Suppressor macrophage treated with lipopolysaccharide for 4 hours (primary cell): ENCODE measurements around the gene SOX13.

Experiments
- DNase-seq: peaks from one replicate; pipeline ENCODE4 v3.0.0-alpha.2; 2020

The SOX13 gene

DNA sequence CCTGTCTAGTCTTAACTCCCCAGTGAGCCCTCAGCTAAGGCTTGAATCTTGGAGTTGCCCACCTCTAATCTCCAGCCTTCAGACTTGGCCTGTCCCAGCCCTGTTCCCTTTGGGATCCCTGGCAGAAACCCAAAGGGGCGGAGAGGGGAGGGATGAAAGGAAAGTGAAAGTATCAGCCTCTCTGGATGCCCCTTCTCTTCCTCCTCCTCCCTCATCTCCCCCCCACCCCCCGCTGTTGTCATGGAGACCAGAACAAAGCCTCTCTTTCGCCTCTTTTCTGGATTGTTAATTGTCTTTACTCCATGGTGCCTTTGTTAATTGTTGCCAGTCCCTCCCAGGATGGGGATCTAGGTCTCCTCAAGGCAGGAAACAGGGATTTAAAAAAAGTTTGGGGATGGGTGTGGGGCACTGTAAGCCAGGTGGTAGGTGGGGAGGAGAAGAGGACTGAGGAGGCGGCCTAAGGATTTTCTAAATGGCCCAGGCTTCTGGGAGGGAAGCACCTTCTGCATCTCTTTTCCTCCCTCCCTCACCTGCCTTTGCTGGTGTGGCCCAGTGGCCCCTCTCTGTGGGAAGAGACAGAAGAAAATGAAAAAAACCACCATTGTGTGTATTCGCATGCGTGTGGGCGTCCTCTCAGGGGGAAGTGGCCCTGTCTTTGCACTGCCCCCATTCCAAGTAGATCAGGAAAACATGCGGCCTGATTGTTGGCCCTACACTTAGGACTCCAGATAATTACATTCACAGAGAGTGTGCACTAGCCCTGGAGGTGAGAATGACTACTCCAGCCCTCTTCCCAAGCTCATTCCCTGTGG, 7.5 kb upstream of the SOX13 start:
- no peak for DNase-seq

DNA sequence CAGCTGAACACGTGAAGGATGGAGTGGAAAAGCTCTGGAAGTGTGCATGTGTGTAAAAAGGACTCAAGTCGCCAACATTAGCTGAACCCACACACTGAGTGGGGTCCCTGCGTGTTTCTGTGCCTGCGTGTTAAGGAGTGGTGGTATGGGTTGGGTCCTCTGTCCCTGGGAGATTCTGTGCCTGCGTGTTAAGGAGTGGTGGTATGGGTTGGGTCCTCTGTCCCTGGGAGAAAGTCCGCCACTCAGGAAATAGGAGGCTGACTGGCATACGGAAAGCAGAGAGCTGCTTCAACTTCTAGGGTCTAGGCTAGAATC, 7.0 kb upstream of the SOX13 start:
- DNase-seq, result no peak

DNA sequence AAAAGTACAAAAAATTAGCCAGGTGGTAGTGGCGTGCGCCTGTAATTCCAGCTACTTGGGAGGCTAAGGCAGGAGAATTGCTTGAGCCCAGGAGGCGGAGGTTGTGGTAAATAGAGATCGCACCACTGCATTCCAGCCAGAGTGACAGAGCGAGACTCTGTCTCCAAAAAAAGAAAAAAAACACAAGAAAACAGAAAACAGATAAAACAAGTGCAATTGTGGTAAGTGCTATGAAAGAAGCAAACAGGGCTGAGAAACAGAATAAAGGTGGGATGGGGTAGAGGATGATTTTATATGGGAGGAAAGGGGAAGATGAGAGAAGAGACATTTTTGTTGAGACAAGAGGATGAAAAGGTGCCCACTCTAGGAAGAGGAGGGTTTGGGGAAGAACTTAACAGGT, 5.0 kb upstream of the SOX13 start:
- no peak for DNase-seq

DNA sequence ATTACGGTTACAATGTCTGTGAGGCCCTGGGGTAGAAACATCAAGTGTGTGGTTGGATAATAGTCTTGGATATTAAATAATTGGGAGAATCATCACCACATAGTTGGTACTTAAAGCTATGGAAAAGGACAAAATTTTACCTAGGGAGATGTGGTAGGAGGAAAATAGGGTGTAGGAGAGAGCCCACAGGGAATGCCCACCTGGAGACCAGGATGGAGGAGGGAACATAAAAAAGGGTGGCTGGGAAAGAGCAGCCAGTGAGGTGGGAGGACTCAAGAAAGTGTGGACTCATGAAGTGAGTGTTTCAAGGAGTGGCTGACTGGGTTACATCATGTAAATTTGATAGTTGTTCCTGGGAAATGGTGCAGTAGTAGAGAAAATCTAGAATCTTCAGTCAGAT, 3.0 kb upstream of the SOX13 start:
- DNase-seq, result no peak

DNA sequence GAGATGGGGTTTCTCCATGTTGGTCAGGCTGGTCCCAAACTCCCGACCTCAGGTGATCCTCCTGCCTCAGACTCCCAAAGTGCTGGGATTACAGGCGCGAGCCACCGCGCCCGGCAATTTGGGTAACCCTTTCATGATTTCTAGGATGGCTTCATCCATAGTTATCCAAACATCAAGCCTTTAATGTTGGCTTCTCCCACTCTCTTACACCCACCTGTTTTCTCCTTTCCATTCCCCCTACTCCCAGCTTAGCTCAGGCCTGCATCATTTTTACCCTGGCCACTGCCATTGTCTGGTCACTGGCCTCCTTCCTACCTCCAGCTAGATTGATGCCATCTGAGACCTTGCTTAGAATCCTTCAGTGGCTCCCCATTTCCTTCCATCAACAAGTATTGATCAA, 2.0 kb upstream of the SOX13 start:
- no peak for DNase-seq

DNA sequence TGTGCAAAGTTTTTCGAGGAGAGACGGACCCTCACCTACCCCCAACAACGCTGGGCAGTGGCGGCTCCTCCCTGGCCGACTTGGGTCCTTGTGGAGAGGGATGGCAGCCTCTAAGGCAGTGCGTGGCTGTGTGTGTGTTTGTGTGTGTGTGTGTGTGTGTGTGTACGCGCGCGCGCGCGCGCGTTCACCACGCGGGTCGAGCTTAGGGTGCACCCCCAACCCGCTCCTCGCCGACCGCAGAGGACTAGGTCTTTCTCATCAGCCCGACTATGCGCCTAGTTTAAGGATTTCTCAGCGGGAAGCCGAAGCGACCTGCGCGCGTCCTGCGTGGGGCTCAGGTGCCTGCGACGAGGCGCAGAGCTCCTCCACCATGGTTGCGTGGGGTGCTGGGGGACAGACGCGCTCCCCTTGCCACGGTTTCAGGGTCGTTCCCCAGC, 940 bp downstream of the SOX13 start:
- no peak for DNase-seq

DNA sequence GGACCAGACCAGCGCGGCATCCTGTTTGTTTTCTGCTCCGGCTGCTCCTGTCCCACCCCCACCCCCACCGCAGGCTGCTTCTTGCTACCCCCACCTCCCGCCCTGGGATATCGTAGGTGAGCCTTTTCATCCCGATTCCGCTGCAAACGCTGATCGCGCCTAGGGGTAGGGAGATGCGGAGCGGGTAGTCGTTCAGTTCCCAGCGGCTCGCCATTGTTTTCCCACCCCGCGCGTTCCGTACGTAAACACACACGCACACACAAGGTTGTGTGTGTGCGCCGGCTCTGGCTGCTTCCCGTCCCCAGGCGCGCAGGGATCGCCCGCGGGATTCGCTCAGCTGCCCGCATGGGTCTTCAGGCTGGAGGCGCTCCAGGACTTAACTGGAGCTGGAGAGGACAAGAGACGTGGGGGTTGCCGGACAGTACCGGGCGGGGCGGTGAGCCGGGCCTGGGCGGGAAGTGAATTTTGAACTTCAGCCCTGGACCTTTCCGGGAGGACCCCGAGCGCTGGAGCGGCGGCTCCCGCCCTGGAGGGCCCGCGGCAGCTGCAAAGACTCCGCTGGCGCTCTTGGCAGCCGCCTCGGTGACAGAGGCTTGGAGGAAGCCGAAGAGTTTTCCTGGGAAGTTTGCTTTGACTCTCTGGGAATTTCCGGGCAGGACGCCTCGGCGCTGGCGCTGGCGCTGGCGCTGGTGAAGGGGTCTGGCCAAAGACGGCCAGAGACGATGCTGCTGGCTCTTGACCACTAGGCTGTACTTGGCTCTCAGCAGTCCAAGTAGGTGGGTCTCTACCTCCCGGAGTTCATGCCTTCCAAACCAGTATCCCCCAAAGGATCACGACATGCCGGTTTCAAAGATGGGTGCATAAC, 1.6 kb downstream of the SOX13 start:
- peak; percentile 23 for DNase-seq

DNA sequence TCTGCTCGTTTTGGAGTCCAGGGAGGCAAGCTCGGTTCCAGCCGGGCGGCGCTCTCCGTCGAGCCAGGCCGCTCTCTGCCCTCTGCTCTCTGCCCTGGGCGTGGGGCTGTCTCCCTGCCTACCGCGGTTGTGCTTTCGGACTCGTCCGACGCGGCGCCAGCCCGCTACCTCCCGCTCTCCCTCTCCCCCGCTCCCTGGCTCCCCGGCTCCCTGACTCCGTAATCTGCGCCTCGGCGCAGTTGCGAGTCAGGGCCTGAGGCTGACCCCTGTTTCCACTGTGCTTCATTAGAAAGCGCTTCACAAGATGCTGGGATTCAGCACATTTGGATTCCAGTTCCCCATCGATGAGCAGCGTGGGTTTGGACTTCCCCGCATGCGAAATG, 2.2 kb downstream of the SOX13 start:
- peak; percentile 21 for DNase-seq

DNA sequence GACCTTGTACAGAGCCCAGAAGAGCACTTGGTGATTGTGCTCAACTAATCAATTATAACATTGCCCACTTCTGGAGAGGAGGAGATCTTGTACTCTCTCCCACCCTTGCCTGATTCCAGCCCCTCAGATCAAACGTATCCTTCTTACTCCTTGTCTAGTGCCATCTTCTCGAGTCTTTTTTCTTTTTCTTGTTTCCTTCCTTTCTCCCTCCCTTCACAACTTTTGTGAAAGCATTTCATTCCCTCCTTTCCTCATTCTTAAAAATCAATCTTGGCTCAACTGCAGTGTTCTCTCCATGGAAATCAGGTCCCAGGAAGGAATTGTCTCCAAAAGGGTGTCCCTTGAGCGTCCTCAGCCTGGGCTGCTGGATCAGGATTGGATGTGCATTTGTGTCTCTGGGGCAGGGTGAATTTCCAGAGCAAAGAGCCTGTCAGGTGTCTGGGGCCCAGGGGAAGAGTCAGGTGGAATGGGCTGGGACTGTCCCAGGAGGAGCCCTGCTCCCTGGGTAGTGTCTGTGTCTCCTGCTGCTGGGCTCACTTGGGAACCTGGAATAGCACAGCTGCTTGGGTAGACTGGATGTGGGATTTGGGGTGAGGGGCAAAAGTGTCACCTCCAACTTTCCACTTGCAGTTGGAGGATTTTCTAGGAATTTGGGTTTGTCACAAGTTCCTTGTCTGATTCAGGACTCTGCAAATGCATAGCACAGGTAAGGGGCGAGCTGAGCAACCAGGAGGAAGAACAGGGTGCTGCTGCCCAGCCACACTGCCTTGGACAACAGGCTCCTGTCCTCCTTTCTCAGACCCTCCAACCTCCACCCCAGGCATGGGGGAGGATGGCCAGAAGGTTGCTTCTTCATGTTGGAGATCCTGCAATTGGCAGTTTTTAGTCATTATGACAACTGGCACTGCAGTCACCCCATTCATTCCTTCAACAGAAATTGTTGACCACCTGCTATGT, 3.3 kb downstream of the SOX13 start:
- DNase-seq, result no peak

DNA sequence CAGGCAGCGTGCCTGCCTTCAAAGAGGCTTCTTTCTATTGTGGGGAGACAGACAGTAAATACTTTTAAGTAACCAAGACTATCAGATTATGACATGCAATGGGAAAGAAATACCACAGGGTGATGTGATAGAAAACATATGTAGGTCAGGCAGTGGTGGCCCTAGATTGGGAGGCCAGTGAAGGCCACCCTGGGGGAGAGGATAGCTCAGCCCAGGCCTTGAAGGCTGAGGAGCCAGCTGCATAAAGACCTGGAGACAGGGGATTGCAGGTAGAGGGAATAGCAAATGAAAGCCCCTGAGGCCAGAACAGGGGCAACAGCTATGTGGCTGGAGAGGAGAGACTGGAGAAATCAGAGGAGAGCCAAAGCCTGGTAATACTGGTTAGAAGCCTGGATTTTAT, 4.0 kb downstream of the SOX13 start:
- no peak for DNase-seq

DNA sequence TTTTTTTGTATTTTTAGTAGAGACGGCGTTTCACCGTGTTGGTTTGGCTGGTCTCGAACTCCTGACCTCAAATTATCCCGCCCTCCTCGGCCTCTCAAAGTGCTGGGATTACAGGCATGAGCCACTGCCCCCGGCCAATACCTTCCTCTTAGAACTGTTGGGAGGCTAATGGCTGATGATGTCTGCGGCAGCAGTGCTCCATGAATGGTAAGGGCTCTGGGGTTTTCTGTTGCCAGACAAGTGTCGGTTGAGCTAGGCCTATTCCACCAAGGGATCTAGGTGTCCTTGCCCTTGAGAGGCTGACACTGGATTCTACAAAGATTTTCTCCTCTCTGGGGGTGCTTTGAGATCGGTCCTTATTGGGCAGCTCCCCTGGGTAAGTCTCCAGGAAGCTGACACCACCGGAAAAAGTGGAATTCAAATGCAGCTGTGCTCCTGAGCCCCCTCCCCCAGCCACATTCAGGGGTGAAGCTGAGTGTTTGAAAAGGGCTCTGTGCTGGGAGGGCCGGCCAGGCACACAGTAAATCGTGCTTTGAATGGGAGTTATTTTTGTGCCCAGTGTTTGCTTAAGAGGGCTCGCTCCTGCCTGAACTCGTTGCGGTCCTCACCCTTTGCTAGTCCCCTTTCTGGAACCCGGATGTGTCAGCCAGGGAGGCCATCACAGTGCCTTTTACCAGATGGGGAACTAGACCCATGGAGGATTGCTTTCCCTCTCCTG, 5.2 kb downstream of the SOX13 start:
- DNase-seq, result no peak

DNA sequence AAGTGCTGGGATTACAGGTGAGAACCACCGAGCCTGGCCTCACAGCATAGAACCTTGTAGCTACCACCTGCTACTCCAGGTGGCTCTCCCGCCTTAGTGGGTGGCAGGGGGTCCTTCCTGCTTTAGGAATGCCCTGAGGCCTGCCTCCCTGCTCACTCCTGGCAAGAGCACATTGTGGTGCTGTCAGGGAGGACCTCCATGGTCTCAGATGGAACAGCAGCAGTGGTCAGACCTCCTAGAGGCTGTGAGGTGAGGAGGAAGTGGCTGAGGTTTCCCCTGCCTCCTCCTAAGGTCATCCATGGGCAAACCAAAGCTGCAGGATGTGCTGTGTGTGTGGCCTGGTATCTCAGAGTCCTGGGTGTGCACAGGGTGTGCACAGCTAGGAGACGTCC, 6.7 kb downstream of the SOX13 start:
- DNase-seq, result no peak

DNA sequence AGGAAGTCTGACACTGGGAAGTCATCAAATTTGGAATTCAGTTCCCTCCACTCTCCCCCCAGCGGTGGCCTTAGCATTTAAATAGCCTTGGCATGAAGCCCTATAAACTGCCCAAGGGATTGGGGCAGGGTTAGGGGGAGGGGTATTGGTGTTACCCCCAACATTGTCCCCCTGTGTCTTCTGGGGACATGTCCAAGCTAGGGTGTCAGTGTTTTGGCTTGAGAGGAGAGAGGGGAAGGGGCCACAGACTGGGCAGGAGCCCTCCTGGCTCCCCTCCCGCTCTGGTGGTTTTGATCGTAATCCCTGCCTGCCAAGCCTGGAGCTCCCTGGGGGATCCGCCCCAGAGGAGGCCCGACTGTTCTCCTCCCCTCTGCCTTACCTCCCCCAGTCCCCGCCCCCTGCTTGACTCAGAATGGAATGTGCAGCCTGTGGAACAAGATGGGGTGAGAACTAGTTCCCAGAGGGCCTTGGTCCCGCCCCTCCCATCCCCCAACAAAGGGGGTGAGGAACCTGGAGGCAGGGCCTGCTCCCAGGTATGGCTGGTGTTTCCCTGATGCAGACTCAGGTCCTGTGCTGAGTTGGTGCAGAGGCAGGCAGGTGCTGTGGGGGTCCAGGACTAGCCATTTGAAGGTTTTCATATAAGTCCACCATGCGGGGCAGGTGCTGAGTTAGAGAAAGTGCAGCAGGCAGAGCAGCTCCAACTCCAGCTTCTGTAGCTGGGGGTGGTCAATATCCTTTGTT, 7.4 kb downstream of the SOX13 start:
- no peak for DNase-seq

DNA sequence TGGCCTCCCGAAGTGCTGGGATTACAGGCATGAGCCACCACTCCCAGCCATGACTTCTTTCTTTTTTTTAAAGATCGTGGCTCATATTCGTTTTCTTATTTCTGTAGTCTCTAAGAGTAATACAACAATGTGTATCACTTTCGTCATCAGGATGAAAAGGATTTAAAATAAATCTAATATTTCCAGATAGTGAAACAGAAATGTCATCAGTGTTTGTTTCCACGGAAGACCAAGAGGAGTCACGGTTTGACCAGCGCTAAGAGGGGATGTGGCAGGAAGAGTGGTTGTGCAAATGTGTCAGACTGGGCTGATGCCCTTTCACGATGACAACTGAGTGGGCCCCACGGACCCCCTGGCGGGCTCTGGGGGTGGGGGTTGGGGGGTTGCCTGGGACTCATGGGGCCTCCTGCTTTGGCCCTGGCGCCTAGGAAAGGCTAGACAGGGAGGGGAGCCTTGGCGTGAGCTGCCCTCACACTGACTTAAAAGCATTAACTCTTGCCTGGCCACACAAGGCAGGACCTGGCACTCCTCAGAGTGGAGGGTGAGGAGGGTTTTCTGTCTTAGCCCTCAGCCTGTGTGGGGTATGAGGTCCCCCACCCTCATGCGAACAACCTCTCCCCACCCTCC, 8.4 kb downstream of the SOX13 start:
- no peak for DNase-seq

DNA sequence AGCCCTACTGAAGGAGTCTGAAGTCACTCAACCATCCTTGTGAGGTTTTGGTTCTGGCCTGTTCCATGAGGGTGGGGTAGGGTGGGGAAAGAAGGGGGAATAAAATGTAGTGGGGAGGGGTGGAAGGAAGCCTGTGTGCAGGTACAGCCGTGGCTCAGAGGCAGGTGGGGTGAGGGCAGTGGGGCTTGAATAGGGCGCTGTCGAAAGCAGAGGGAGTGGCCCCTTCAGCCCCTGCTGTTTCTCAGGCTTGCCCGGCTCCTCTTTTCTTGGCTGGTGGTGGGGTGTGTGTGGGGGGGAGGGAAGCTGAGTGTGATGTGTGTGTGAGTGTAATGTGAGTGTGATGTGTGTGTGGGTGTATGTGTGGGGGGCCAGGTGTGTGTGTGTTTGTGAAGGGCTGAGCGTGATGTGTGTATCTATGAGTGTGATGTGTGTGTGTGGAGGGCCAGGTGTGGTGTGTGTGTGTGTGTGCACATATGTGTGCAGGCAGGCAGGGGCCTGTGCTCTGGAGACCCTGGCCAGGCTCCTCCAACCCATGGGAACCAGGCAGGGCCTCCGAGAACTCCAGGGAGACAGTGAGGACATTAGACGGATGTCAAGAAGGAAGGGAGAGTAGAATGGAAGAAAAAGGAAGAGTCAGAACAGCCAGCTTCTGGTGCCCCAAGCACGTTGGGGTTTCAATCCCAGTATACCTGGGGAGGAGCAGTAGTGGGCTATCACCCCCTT, 9.0 kb downstream of the SOX13 start:
- no peak for DNase-seq

DNA sequence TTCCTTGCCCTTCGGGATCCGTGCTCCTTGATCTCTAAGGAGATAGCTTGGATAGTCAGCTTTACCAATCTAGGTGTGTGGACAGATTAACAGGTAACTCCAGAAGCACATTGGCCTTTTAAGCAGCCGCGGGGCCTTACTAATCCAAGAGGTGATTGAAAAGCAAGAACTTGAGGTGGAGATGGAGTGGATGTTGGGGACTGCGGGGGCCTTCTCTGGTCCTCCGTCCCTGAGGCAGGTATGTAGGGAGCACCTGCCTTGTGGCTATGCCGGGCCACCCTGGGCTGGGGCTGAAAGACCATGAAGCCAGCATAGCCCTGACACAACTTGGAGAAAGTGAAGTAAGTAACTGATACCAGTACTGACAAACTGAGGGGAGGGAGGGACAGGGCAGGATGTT, 10.6 kb downstream of the SOX13 start:
- DNase-seq, result no peak

DNA sequence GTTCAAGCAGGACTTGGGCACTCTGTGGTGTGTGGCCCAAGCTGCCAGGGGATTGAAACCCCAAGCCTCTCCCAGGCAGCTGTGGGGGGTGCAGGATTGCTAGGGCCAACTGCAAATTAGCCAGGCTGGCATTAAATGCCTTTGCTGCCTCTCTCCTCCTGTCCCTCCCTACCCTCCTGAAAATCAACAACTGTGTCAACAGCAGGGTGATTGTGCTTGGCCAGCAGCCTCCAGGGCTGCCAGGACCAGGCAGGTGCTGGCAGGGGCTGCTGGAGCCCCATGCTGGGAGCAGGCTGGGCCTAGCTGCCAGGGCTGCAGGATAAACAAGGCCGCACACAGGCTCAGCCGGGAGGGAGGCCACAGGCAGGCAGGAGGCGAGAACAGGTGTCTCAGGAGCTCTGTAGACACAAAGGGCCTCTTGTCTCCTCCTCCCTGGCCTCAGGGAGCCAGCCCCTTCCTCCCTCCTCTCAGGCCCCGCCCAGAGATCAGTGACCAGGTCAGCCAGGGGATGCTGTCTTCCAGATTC, 11.4 kb downstream of the SOX13 start:
- DNase-seq, result no peak

DNA sequence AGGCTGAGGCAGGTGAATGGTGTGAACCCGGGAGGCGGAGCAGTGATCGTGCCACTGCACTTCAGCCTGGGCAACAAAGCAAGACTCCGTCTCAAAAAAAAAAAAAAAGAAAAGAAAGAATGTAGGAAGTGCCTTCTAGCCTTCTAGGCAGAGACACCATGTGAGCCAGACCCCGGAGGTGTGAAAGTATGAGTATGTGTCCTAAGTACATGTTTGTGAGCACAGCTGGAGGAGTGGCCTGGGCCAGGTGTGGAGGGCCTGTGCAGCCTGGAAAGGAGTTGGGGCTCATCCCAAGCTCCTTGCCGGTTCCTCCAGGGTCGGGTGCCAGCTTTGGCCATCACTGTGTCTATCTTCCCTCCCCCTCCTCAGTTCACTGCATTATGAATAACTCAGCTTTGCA, 13.0 kb downstream of the SOX13 start:
- no peak for DNase-seq

DNA sequence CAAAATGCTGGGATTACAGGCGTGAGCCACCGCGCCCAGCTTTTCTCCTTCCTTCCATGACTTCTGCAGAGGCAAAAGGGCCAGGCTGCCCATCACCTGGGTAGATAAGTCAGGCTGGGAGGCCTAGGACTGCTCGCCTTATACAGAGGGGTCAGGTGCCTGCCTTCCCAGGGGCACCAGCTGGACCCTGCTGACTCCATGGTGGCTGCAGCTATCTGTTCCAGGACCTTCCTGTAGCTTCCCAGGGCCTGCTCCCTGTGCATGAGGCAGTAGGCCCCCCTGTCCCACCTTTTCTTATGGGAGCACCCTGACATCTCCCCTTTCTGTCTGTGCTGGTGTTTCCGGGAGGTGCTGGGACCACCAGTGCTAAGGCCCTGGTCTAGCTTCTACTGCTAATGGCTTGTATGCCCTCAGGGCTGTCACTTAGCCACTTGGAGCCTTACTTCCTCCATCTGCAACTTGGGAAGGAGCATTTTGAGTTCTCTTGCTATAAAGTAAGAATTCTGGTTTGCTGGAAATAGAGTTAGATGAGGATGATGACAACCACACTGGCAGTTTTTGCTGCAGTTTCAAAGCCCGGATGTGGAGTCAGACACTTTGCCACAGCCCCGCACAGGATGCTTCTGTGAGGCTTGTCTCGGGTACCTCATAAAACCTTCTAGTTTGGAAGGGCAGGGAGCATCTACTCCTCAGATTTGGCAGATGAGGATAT, 14.4 kb downstream of the SOX13 start:
- no peak for DNase-seq
